Neuronal stem cell (in vitro differentiated cells): ENCODE data around the gene ZNF107.
A peak's percentile ranks its signal among the peaks of the same experiment; 100 is the strongest.

Experiments used
- DNase-seq: peaks from one replicate; pipeline ENCODE4 v3.0.0-alpha.2; 2013; ENCODE audit warnings: low spot score
- H2AFZ ChIP-seq: one replicate; pipeline ENCODE4 v1.6.1; 2013; ENCODE audit warnings: mild to moderate bottlenecking, low read length, inconsistent platforms
- H2AK5ac ChIP-seq: 2 replicates; pipeline ENCODE4 v1.6.1; 2013; ENCODE audit warnings: low read depth, mild to moderate bottlenecking, inconsistent platforms, low read length, moderate library complexity, mixed read lengths
- H2BK120ac ChIP-seq: 2 replicates; pipeline ENCODE4 v1.6.1; 2013; ENCODE audit warnings: low read depth, mild to moderate bottlenecking, inconsistent platforms, low read length, moderate library complexity, mixed read lengths
- H2BK12ac ChIP-seq: one replicate; pipeline ENCODE4 v1.6.1; 2013; ENCODE audit warnings: low read length, inconsistent platforms
- H2BK15ac ChIP-seq: 2 replicates; pipeline ENCODE4 v1.6.1; 2013; ENCODE audit warnings: mild to moderate bottlenecking, low read length, inconsistent platforms, mixed read lengths
- H2BK5ac ChIP-seq: one replicate; pipeline ENCODE4 v1.6.1; 2013; ENCODE audit warnings: inconsistent platforms, mild to moderate bottlenecking, low read length, moderate library complexity
- H3K14ac ChIP-seq: one replicate; pipeline ENCODE4 v1.6.1; 2013; ENCODE audit warnings: low read length, inconsistent platforms
- H3K18ac ChIP-seq: 2 replicates; pipeline ENCODE4 v1.6.1; 2013; ENCODE audit warnings: low read length, inconsistent platforms
- H3K23ac ChIP-seq: 2 replicates; pipeline ENCODE4 v1.6.1; 2013; ENCODE audit warnings: low read depth, mild to moderate bottlenecking, mixed read lengths, low read length, inconsistent platforms; ENCODE audit not compliant: poor library complexity
- H3K27ac ChIP-seq: replicated peaks from 3 replicates; pipeline ENCODE4 v1.5.1; 2013; ENCODE audit warnings: low read length, inconsistent platforms
- H3K27me3 ChIP-seq, 3 experiments: 2 replicates each; pipeline ENCODE4 v1.6.1; 2013; ENCODE audit warnings: low read length in 3 of 3, mild to moderate bottlenecking in 2 of 3, inconsistent platforms in 1 of 3, low read depth in 1 of 3, mixed read lengths in 1 of 3, moderate library complexity in 1 of 3; ENCODE audit not compliant: control insufficient read depth in 3 of 3, insufficient read depth in 3 of 3
- H3K36me3 ChIP-seq, 2 donors: replicated peaks in 1 of 2; 2 replicates each; pipeline ENCODE4 v1.6.1; 2013; ENCODE audit warnings: low read length in 2 of 2; ENCODE audit not compliant: control insufficient read depth in 2 of 2, insufficient read depth in 2 of 2
- H3K4ac ChIP-seq: 2 replicates; pipeline ENCODE4 v1.6.1; 2013; ENCODE audit warnings: inconsistent platforms, mild to moderate bottlenecking, low read length, moderate library complexity
- H3K4me1 ChIP-seq, 2 donors: 1 replicate in 1 of 2; 2 replicates in 1 of 2; pipeline ENCODE4 v1.6.1; 2013; ENCODE audit warnings: low read length in 2 of 2, low read depth in 1 of 2; ENCODE audit not compliant: control insufficient read depth in 2 of 2, insufficient read depth in 1 of 2
- H3K4me2 ChIP-seq: one replicate; pipeline ENCODE4 v1.6.1; 2013; ENCODE audit warnings: mild to moderate bottlenecking, low read length, inconsistent platforms; ENCODE audit not compliant: insufficient read depth, poor library complexity, severe bottlenecking
- H3K4me3 ChIP-seq, 2 donors: 2 replicates each; pipeline ENCODE4 v1.5.1; 2013; ENCODE audit warnings: low read length in 2 of 2, mild to moderate bottlenecking in 2 of 2, inconsistent platforms in 1 of 2, moderate library complexity in 1 of 2
- H3K79me1 ChIP-seq: one replicate; pipeline ENCODE4 v1.6.1; 2013; ENCODE audit warnings: low read depth, mild to moderate bottlenecking, inconsistent platforms, low read length, moderate library complexity
- H3K9ac ChIP-seq: one replicate; pipeline ENCODE4 v1.6.1; 2013; ENCODE audit warnings: mild to moderate bottlenecking, low read depth, low read length, inconsistent platforms; ENCODE audit not compliant: poor library complexity
- H3K9me3 ChIP-seq, 2 donors: replicated peaks in 1 of 2; 2 replicates each; pipeline versions ENCODE3 to v1.6.1; 2013; ENCODE audit warnings: low read length in 2 of 2, mild to moderate bottlenecking in 2 of 2, inconsistent platforms in 1 of 2, low read depth in 1 of 2, mixed read lengths in 1 of 2, moderate library complexity in 1 of 2; ENCODE audit not compliant: control insufficient read depth in 2 of 2, insufficient read depth in 1 of 2
- H4K8ac ChIP-seq: one replicate; pipeline ENCODE4 v1.6.1; 2013; ENCODE audit warnings: low read depth, mild to moderate bottlenecking, inconsistent platforms, low read length, moderate library complexity
- H4K91ac ChIP-seq: one replicate; pipeline ENCODE4 v1.6.1; 2013; ENCODE audit warnings: low read length, low read depth, mild to moderate bottlenecking, inconsistent platforms; ENCODE audit not compliant: poor library complexity
- WGBS, 2 donors: extraction: QIAGEN DNeasy Blood & Tissue Kit; methylation state at CpG; one replicate each; pipeline ENCODE4 v1.1.7; 2013; ENCODE audit warnings: missing lambda C conversion rate in 2 of 2, mixed read lengths in 1 of 2; ENCODE audit not compliant: insufficient read length in 2 of 2, insufficient replicate concordance in 1 of 2; ENCODE audit errors: extremely low coverage in 2 of 2; 5-methylcytosine and 5-hydroxymethylcytosine counted together

ZNF107 gene

GRCh38 chr7:64628721-64629120 is 37.2 kb upstream of the ZNF107 start:
- H3K27me3 ChIP-seq = no peaks in the 10 kb centered on the region
- H3K4ac ChIP-seq = no peak overlapping the region
- H2BK15ac ChIP-seq = no peak overlapping the region
- no peak overlapping the region for H2AK5ac ChIP-seq
- H3K9ac ChIP-seq = no peak overlapping the region
- H4K91ac ChIP-seq = peak overlapping the region; percentile 19
- H3K27ac ChIP-seq = no peak overlapping the region
- WGBS, 2 donors = no CpG with 5 or more reads among the region's 3 CpGs
- H3K9me3 ChIP-seq = peaks cover 0 to 40% of the 10 kb centered on the region in 2 donors
- peak overlapping the region in 1 of 2 donors; percentile 11 for H3K4me3 ChIP-seq
- H2BK12ac ChIP-seq = no peak overlapping the region
- no peak overlapping the region for H2BK120ac ChIP-seq
- no peaks in the 10 kb centered on the region for H3K79me1 ChIP-seq
- DNase-seq = no peak
- H3K14ac ChIP-seq = no peak overlapping the region
- no peaks in the 10 kb centered on the region for H3K4me1 ChIP-seq
- no peaks in the 10 kb centered on the region for H3K36me3 ChIP-seq
- H3K4me2 ChIP-seq = no peak overlapping the region
- H4K8ac ChIP-seq = no peak overlapping the region
- no peak overlapping the region for H3K18ac ChIP-seq
- no peak overlapping the region for H2AFZ ChIP-seq
- H2BK5ac ChIP-seq = no peak overlapping the region
- H3K23ac ChIP-seq = no peak overlapping the region

- Histone ChIP-seq H3K4me2 (no peak overlapping the region), H3K4me3 (no peak overlapping the region), H3K27me3 (no peaks in the 10 kb centered on the region), H2BK5ac (no peak overlapping the region), H2BK15ac (no peak overlapping the region), H3K23ac (no peak overlapping the region), H2AK5ac (no peak overlapping the region), H3K79me1 (no peaks in the 10 kb centered on the region), H3K9ac (no peak overlapping the region), H2BK12ac (no peak overlapping the region), H3K14ac (no peak overlapping the region), H3K18ac (no peak overlapping the region), H3K27ac (no peak overlapping the region), H3K4ac (no peak overlapping the region), H4K8ac (no peak overlapping the region), H3K9me3 (peaks cover 0 to 52% of the 10 kb centered on the region in 2 donors), H2BK120ac (no peak overlapping the region), H2AFZ (no peak overlapping the region), H4K91ac (no peak overlapping the region), H3K36me3 (no peaks in the 10 kb centered on the region), H3K4me1 (no peaks in the 10 kb centered on the region)
- WGBS, 2 donors = no CpG with 5 or more reads among the region's 2 CpGs
- DNase-seq = no peak
Observed at GRCh38 chr7:64630496-64630895, 35.4 kb upstream of the ZNF107 start.

GRCh38 chr7:64632029-64632428 is 33.9 kb upstream of the ZNF107 start:
- Histone ChIP-seq H3K4me1 (no peaks in the 10 kb centered on the region), H3K27me3 (no peaks in the 10 kb centered on the region), H3K27ac (no peak overlapping the region), H2AFZ (no peak overlapping the region), H3K9me3 (peaks cover 0 to 57% of the 10 kb centered on the region in 2 donors), H3K4ac (no peak overlapping the region), H2BK12ac (no peak overlapping the region), H3K4me2 (no peak overlapping the region), H3K23ac (no peak overlapping the region), H3K4me3 (no peak overlapping the region), H4K91ac (no peak overlapping the region), H3K79me1 (no peaks in the 10 kb centered on the region), H3K9ac (no peak overlapping the region), H3K36me3 (no peaks in the 10 kb centered on the region), H2BK120ac (no peak overlapping the region), H2AK5ac (no peak overlapping the region), H2BK5ac (no peak overlapping the region), H2BK15ac (no peak overlapping the region), H3K18ac (no peak overlapping the region), H3K14ac (no peak overlapping the region), H4K8ac (no peak overlapping the region)
- no peak for DNase-seq
- no CpG with 5 or more reads among the region's 1 CpG for WGBS, 2 donors

GRCh38 chr7:64633401-64633800 is 32.5 kb upstream of the ZNF107 start:
- no peak overlapping the region for H3K4ac ChIP-seq
- H3K4me1 ChIP-seq = no peaks in the 10 kb centered on the region
- no peak overlapping the region for H2AK5ac ChIP-seq
- H3K79me1 ChIP-seq = no peaks in the 10 kb centered on the region
- H2BK12ac ChIP-seq = no peak overlapping the region
- H4K91ac ChIP-seq = no peak overlapping the region
- no peak overlapping the region for H4K8ac ChIP-seq
- DNase-seq = no peak
- H3K27me3 ChIP-seq = no peaks in the 10 kb centered on the region
- no peak overlapping the region for H2BK120ac ChIP-seq
- no peak overlapping the region for H3K4me3 ChIP-seq
- no peak overlapping the region for H2AFZ ChIP-seq
- H3K23ac ChIP-seq = no peak overlapping the region
- H3K18ac ChIP-seq = no peak overlapping the region
- H2BK5ac ChIP-seq = no peak overlapping the region
- WGBS, 2 donors = no CpG with 5 or more reads among the region's 3 CpGs
- H3K9me3 ChIP-seq = peaks cover 0 to 60% of the 10 kb centered on the region in 2 donors
- H3K36me3 ChIP-seq = no peaks in the 10 kb centered on the region
- H3K27ac ChIP-seq = no peak overlapping the region
- no peak overlapping the region for H3K9ac ChIP-seq
- H2BK15ac ChIP-seq = no peak overlapping the region
- no peak overlapping the region for H3K14ac ChIP-seq
- no peak overlapping the region for H3K4me2 ChIP-seq
